Activated CD8-positive, alpha-beta T cell treated with anti-CD3 and anti-CD28 coated beads, Interleukin-2, amount 10 ng/mL, durations not matched to agents 7 days and 5 days (primary cell): ENCODE results near the gene IFITM2. TPM values are rescaled to one million over a fixed set of nuclear protein-coding genes. Genes with fewer than 3 reads are reported as not detected.
"Not testable (repeated sequence)": the region's sequence is repeated elsewhere in the genome, so short reads cannot be mapped to it uniquely, and the experiment has no call there.

Experiments
- ATAC-seq: fragments of 150-1000 bp; cut with Tn5 transposase; one replicate; pipeline ENCODE4 v1.10.0; 2021; ENCODE audit warnings: moderate library complexity
- CTCF ChIA-PET: fragments of 350-600 bp; sonication (Branson Sonifier 250); formaldehyde crosslinking; loops from one replicate; lab custom pipeline; 2021; ENCODE audit warnings: antibody characterized with exemption; lab: Charles Lee
- POLR2A ChIA-PET: fragments of 350-600 bp; sonication (Branson Sonifier 250); formaldehyde crosslinking; loops from one replicate; lab custom pipeline; 2021; ENCODE audit warnings: antibody characterized with exemption; lab: Charles Lee
- DNase-seq: peaks from one replicate; pipeline ENCODE4 v3.0.0-alpha.2; 2020
- H3K27ac Mint-ChIP-seq: one replicate; pipeline ENCODE4 v1.8.0; 2021; ENCODE audit warnings: mild to moderate bottlenecking, mixed read lengths
- H3K27me3 Mint-ChIP-seq: one replicate; pipeline ENCODE4 v1.8.0; 2021; ENCODE audit warnings: low read depth, mixed read lengths
- H3K36me3 Mint-ChIP-seq: one replicate; pipeline ENCODE4 v1.8.0; 2021; ENCODE audit warnings: low read depth, mixed read lengths
- H3K4me1 Mint-ChIP-seq: one replicate; pipeline ENCODE4 v1.8.0; 2021; ENCODE audit warnings: low read depth, mixed read lengths
- H3K4me3 Mint-ChIP-seq: one replicate; pipeline ENCODE4 v1.8.0; 2021; ENCODE audit warnings: mild to moderate bottlenecking, mixed read lengths
- H3K9me3 Mint-ChIP-seq: one replicate; pipeline ENCODE4 v1.8.0; 2022; ENCODE audit warnings: mixed read lengths; ENCODE audit not compliant: insufficient read depth
- total RNA-seq, 2 experiments: library from RNA; stranded (reverse); gene quantifications; one replicate each; pipeline ENCODE4 v1.2.3, GENCODE V29; 2021

Gene IFITM2
- total RNA-seq, 2 experiments from 2014 or later, result 2,197 to 2,304 TPM

DNA sequence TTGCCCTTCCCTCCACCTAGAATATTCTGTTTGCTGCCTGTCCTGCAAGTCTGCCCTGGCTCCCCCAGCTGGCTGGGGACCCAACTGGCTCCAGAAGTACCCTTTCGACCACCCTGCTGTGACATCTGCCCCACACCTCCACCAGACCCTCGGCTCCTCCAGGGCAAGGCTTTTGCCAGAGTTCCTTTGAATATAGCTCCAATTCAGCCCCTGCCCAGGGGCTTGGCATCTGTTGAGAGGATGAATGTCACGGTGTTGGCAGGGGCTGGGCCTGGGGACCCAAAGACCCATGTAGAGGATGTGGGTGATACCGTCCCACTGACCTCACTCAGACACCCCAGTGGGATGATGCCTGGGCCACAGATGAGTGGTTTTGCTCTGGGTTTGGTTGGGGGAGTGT lies 25.4 kb upstream of the IFITM2 start:
- ATAC-seq (no peak), DNase-seq (no peak)
- H3K36me3 Mint-ChIP-seq, result peaks cover 71% of the 10 kb centered on the region
- ChIA-PET POLR2A (interaction anchor here (1.0 to 8.3 kb wide), 12 partner anchors 10 to 135 kb away, joined by 3 to 115 read pairs (median 10); partner anchors contain the start of genes BET1L, IFITM1, IFITM2 and IFITM5), CTCF (interaction anchor here (1.0 to 5.7 kb wide), 5 partner anchors 14 to 45 kb away, joined by 3 to 73 read pairs (median 4); partner anchors contain the start of gene PSMD13)
- H3K4me3 Mint-ChIP-seq, result peak overlapping the region; percentile 84
- H3K27me3 Mint-ChIP-seq, result peaks cover 7% of the 10 kb centered on the region
- H3K27ac Mint-ChIP-seq, result peak overlapping the region; percentile 89
- H3K4me1 Mint-ChIP-seq, result peaks cover 67% of the 10 kb centered on the region
- no peaks in the 10 kb centered on the region for H3K9me3 Mint-ChIP-seq

DNA sequence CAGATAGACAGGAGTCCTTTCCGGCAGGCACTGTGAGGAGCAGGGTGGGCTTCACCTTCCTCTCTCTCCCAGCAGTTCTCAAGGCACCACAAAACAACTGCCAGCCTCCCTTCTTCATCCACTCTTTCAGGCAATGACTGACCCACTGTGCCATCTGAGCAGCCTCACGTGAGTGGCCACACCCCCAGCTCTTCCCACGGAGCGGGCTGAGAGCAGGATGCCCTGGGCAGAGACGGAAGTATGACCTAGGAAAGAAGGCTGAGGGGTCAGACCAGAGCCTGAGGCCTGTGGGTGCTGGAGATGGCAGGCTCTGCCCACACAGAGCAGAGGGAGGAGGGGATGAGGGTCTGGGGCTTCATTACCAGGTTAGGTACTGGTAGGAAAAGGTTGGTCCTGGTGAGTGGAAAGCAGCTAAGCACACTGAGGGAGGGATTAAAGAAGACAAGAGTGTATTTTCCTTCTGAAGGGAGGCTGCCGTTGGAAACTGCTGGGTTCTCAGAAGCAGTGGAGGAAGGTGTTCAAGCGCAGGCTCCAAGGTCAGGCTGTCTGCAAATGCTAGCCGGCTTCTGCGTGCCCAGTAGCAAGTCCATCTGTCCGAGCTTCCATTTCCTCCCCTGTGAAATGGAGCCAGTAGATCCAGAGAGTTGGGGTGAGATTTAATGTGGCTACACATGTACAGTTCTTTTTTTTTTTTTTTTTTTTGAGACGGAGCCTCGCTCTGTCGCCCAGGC lies 24.8 kb upstream of the IFITM2 start:
- peak; percentile 3 for ATAC-seq
- Mint-ChIP-seq H3K4me1 (peaks cover 64% of the 10 kb centered on the region), H3K27ac (peak overlapping the region; percentile 89), H3K27me3 (peaks cover 6% of the 10 kb centered on the region), H3K4me3 (peak overlapping the region; percentile 84), H3K9me3 (no peaks in the 10 kb centered on the region), H3K36me3 (peaks cover 68% of the 10 kb centered on the region)
- peak; percentile 49 for DNase-seq
- ChIA-PET POLR2A (interaction anchor here (0.7 to 8.3 kb wide), 15 partner anchors 9 to 134 kb away, joined by 3 to 115 read pairs (median 8); partner anchors contain the start of genes BET1L, IFITM1, IFITM2 and IFITM5), CTCF (interaction anchor here (0.7 to 5.7 kb wide), 9 partner anchors 15 to 75 kb away, joined by 3 to 73 read pairs (median 4); partner anchors contain the start of genes BET1L, PSMD13 and RIC8A)

- Mint-ChIP-seq H3K4me3 (peak overlapping the region; percentile 84), H3K36me3 (peaks cover 67% of the 10 kb centered on the region), H3K27me3 (peaks cover 6% of the 10 kb centered on the region), H3K9me3 (no peaks in the 10 kb centered on the region), H3K4me1 (peaks cover 62% of the 10 kb centered on the region), H3K27ac (peak overlapping the region; percentile 89)
- DNase-seq (peak; percentile 45), ATAC-seq (no peak)
- CTCF ChIA-PET, result interaction anchor here (0.7 to 5.7 kb wide), 6 partner anchors 16 to 76 kb away, joined by 3 to 73 read pairs (median 6); partner anchors contain the start of genes BET1L and RIC8A
- POLR2A ChIA-PET, result interaction anchor here (0.7 to 8.3 kb wide), 13 partner anchors 8 to 76 kb away, joined by 3 to 115 read pairs (median 10); partner anchors contain the start of genes BET1L, IFITM1, IFITM5 and PGGHG
Measured at GRCh38 chr11:283405-284104, 24.1 kb upstream of the IFITM2 start.

DNA sequence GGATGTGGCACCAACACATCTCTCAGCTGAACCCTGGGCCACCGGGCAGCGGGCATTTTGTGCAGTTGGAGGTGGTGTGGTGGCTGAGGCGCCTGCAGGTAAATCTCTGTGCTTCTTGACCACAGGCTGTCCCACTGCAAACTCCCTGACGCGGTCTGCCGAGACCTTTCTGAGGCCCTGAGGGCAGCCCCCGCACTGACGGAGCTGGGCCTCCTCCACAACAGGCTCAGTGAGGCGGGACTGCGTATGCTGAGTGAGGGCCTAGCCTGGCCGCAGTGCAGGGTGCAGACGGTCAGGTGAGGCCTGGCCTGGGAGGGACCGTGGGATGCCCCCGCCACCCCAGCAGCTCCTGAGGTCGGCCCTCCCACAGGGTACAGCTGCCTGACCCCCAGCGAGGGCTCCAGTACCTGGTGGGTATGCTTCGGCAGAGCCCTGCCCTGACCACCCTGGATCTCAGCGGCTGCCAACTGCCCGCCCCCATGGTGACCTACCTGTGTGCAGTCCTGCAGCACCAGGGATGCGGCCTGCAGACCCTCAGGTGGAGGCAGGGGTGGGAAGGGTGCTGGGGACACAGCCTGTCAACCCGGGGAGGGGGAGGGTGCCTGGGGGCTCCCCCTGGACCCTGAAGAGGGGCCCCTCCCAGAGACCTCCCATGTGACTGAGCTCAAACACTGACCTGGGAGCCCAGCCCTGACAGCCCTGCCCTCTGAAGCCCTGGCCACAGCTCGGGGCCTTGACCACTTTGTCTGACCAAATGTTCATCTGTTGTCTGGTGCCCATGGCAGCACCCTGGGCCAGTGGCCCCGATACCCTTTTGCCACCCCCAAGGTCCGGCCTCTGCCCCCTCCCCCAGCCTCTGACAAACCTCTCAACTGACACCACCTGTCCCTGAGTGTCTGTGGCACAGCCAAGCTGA lies 23.3 kb upstream of the IFITM2 start:
- Mint-ChIP-seq H3K27ac (peak overlapping the region; percentile 89), H3K27me3 (peaks cover 6% of the 10 kb centered on the region), H3K4me1 (peaks cover 59% of the 10 kb centered on the region), H3K4me3 (peak overlapping the region; percentile 84), H3K9me3 (no peaks in the 10 kb centered on the region), H3K36me3 (peaks cover 64% of the 10 kb centered on the region)
- CTCF ChIA-PET, result interaction anchor here (1.1 to 5.7 kb wide), 6 partner anchors 17 to 77 kb away, joined by 3 to 73 read pairs (median 6); partner anchors contain the start of genes BET1L and RIC8A
- POLR2A ChIA-PET, result interaction anchor here (0.7 to 8.3 kb wide), 13 partner anchors 7 to 77 kb away, joined by 3 to 115 read pairs (median 7); partner anchors contain the start of genes BET1L, IFITM1, IFITM5 and PGGHG
- ATAC-seq (no peak), DNase-seq (peak; percentile 21)

GRCh38 chr11:285021-285893 lies 22.4 kb upstream of the IFITM2 start:
- peak overlapping the region; percentile 50 for H3K4me3 Mint-ChIP-seq
- peak overlapping the region; percentile 81 for H3K27ac Mint-ChIP-seq
- H3K4me1 Mint-ChIP-seq, result peaks cover 64% of the 10 kb centered on the region
- DNase-seq (peak; percentile 20), ATAC-seq (no peak)
- H3K9me3 Mint-ChIP-seq, result no peaks in the 10 kb centered on the region
- peaks cover 71% of the 10 kb centered on the region for H3K36me3 Mint-ChIP-seq
- ChIA-PET CTCF (interaction anchor here (1.3 to 7.1 kb wide), 5 partner anchors 19 to 78 kb away, joined by 4 to 76 read pairs (median 6); partner anchors contain the start of genes BET1L and RIC8A), POLR2A (interaction anchor here (0.6 to 8.3 kb wide), 8 partner anchors 10 to 78 kb away, joined by 3 to 115 read pairs (median 5); partner anchors contain the start of genes BET1L and RIC8A)
- H3K27me3 Mint-ChIP-seq, result peaks cover 6% of the 10 kb centered on the region

- Mint-ChIP-seq H3K27me3 (peaks cover 6% of the 10 kb centered on the region), H3K27ac (peak overlapping the region; percentile 81), H3K9me3 (no peaks in the 10 kb centered on the region), H3K36me3 (peaks cover 74% of the 10 kb centered on the region), H3K4me3 (peak overlapping the region; percentile 18), H3K4me1 (peaks cover 65% of the 10 kb centered on the region)
- DNase-seq (peak; percentile 19), ATAC-seq (no peak)
- ChIA-PET CTCF (interaction anchor here (1.9 to 7.1 kb wide), 2 partner anchors 19 to 36 kb away, joined by 5 to 76 read pairs; no protein-coding TSS in a partner anchor), POLR2A (interaction anchor here (0.6 to 5.7 kb wide), 3 partner anchors 18 to 78 kb away, joined by 3 to 41 read pairs (median 3); partner anchors contain the start of genes BET1L and RIC8A)
Measured at GRCh38 chr11:285894-286220, 21.8 kb upstream of the IFITM2 start.

GRCh38 chr11:286977-287820 lies 20.4 kb upstream of the IFITM2 start:
- peak overlapping the region; percentile 97 for H3K27ac Mint-ChIP-seq
- DNase-seq (peak; percentile 90), ATAC-seq (peak; percentile 1)
- peak overlapping the region; percentile 94 for H3K4me3 Mint-ChIP-seq
- H3K36me3 Mint-ChIP-seq, result peaks cover 69% of the 10 kb centered on the region
- not testable (repeated sequence) for H3K27me3 Mint-ChIP-seq, H3K9me3 Mint-ChIP-seq
- H3K4me1 Mint-ChIP-seq, result peaks cover 62% of the 10 kb centered on the region
- ChIA-PET POLR2A (interaction anchor here (0.8 to 10.0 kb wide), 19 partner anchors 7 to 249 kb away, joined by 3 to 97 read pairs (median 7); partner anchors contain the start of genes BET1L, IFITM1, IFITM2 and IFITM5), CTCF (interaction anchor here (0.9 to 7.1 kb wide), 13 partner anchors 9 to 163 kb away, joined by 3 to 76 read pairs (median 5); partner anchors contain the start of genes NLRP6 and PTDSS2)

GRCh38 chr11:287821-288477 lies 19.7 kb upstream of the IFITM2 start:
- ChIA-PET POLR2A (interaction anchor here (0.8 to 10.0 kb wide), 18 partner anchors 7 to 248 kb away, joined by 3 to 97 read pairs (median 8); partner anchors contain the start of genes BET1L, IFITM1, IFITM2 and IFITM5), CTCF (interaction anchor here (0.9 to 7.1 kb wide), 11 partner anchors 9 to 162 kb away, joined by 3 to 76 read pairs (median 5); partner anchors contain the start of genes NLRP6 and PTDSS2)
- no peaks in the 10 kb centered on the region for H3K9me3 Mint-ChIP-seq
- H3K4me3 Mint-ChIP-seq, result peak overlapping the region; percentile 94
- peaks cover 60% of the 10 kb centered on the region for H3K4me1 Mint-ChIP-seq
- peak overlapping the region; percentile 97 for H3K27ac Mint-ChIP-seq
- DNase-seq (peak; percentile 87), ATAC-seq (peak; percentile 50)
- H3K36me3 Mint-ChIP-seq, result peaks cover 67% of the 10 kb centered on the region
- H3K27me3 Mint-ChIP-seq, result peaks cover 2% of the 10 kb centered on the region
